A673 (cell line): ENCODE data around the gene CNTN6. TPM values are rescaled to one million over a fixed set of nuclear protein-coding genes. Genes with fewer than 3 reads are reported as not detected.
A peak's percentile ranks its signal among the peaks of the same experiment; 100 is the strongest.

ENCODE experiments used
- BruUV-seq: library from RNA; stranded (reverse); fragments of 400-500 nt; replicated peaks from 2 replicates; lab custom pipeline; 2021; lab: Mats Ljungman, UMichigan
- CTCF ChIA-PET: fragments of 300-600 bp; sonication (Branson Sonifier 250); formaldehyde crosslinking; loops from one replicate; lab custom pipeline; 2022; ENCODE audit warnings: antibody characterized with exemption; lab: Charles Lee
- POLR2A ChIA-PET: fragments of 300-600 bp; sonication (Branson Sonifier 250); formaldehyde crosslinking; loops from one replicate; lab custom pipeline; 2022; ENCODE audit warnings: antibody characterized with exemption; ENCODE audit not compliant: low non-redundant PET; lab: Charles Lee
- DNase-seq: peaks from one replicate; pipeline ENCODE4 v3.0.0-alpha.2; 2015; ENCODE audit warnings: low spot score
- H3K27ac ChIP-seq: fragments of 200-600 bp; sonication (generic); 2 replicates; pipeline ENCODE4 v1.5.1; 2016; ENCODE audit warnings: mixed run types, low read depth, mild to moderate bottlenecking, mixed read lengths, antibody characterized with exemption, low read length; ENCODE audit not compliant: poor library complexity, severe bottlenecking
- H3K27me3 ChIP-seq: fragments of 200-600 bp; sonication (generic); replicated peaks from 2 replicates; pipeline ENCODE4 v1.6.1; 2017; ENCODE audit warnings: mixed run types, low read depth, mild to moderate bottlenecking, mixed read lengths, antibody characterized with exemption, low read length; ENCODE audit not compliant: insufficient read depth, poor library complexity
- H3K36me3 ChIP-seq: fragments of 200-600 bp; sonication (generic); 2 replicates; pipeline ENCODE4 v1.6.1; 2016; ENCODE audit warnings: mixed run types, mild to moderate bottlenecking, mixed read lengths, antibody characterized with exemption, low read length; ENCODE audit not compliant: insufficient read depth, poor library complexity, severe bottlenecking
- H3K4me1 ChIP-seq: fragments of 200-600 bp; sonication (generic); 2 replicates; pipeline ENCODE4 v1.6.1; 2017; ENCODE audit warnings: mixed run types, mild to moderate bottlenecking, mixed read lengths, antibody characterized with exemption, low read length; ENCODE audit not compliant: insufficient read depth, poor library complexity, severe bottlenecking
- H3K4me3 ChIP-seq: fragments of 200-600 bp; sonication (generic); 2 replicates; pipeline ENCODE4 v1.5.1; 2016; ENCODE audit warnings: low read depth, mixed run types, mild to moderate bottlenecking, mixed read lengths, low read length; ENCODE audit not compliant: poor library complexity, severe bottlenecking
- H3K9me3 ChIP-seq: fragments of 200-600 bp; sonication (generic); 2 replicates; pipeline ENCODE4 v1.6.1; 2016; ENCODE audit warnings: mixed run types, low read depth, mild to moderate bottlenecking, mixed read lengths, antibody characterized with exemption, low read length; ENCODE audit not compliant: poor library complexity, severe bottlenecking
- CTCF ChIP-seq: fragments of 300-800, 200-600 bp; sonication (generic); conservative IDR thresholded peaks from 2 replicates; pipeline ENCODE4 v1.5.1; 2017; ENCODE audit warnings: low read depth, mild to moderate bottlenecking, antibody characterized with exemption, low read length, moderate library complexity, mixed read lengths
- EZH2 ChIP-seq: fragments of 200-600 bp; sonication (generic); IDR thresholded peaks from 2 replicates; pipeline ENCODE4 v1.6.1; 2017; ENCODE audit warnings: borderline replicate concordance, low read depth, mild to moderate bottlenecking, mixed read lengths, antibody characterized with exemption, low read length; ENCODE audit not compliant: poor library complexity, severe bottlenecking
- intact Hi-C: fragments of 100-400 bp; cut with micrococcal nuclease; formaldehyde crosslinking; loops from one replicate; pipeline ENCODE4 v1.10.0; 2022; ENCODE audit not compliant: unreplicated experiment
- total RNA-seq: library from RNA; stranded (reverse); gene quantifications from 2 replicates; pipeline ENCODE4 v1.2.3, GENCODE V29; 2021

Gene CNTN6
- total RNA-seq, 1 experiment from 2014 or later: 0.28 TPM

DNA sequence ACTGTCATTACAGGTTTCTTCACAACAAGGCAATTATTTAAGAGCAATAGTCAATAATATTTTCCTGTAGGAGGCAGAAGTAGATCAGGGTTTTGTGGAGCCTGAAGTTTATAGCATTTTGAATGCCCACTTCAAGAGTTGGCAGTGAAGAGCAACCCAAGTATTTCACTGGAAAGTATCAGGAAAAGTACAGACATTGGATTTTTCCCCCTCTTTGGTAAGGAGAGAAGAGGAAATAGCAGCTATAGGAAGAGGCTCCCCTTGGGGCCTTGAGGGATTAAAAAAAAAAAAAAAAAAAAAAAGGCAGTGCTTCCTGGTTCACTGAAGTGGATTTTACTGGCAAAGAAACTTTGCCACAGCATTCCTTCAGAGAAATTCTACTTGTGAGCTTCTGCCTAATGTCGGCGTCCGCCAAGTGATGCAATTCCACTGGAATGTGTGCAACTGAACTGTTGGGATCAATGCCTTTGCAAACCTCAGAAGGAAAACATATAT lies 5.7 kb upstream of the CNTN6 start:
- Histone ChIP-seq H3K4me3 (no peak overlapping the region), H3K36me3 (no peaks in the 10 kb centered on the region), H3K4me1 (peaks cover 15% of the 10 kb centered on the region), H3K27ac (peak overlapping the region; percentile 64), H3K27me3 (no peaks in the 10 kb centered on the region), H3K9me3 (no peaks in the 10 kb centered on the region)
- BruUV-seq: no TSS peak
- intact Hi-C loops: loop anchor here (5.0 to 10.0 kb wide), 6 partner anchors 182 to 1928 kb away; partner anchors contain the start of gene CNTN4
- peak; percentile 74 for DNase-seq
- peak; percentile 56; the same call in 1 of the 2 replicates for TF ChIP-seq CTCF
- TF ChIP-seq EZH2: no peak
- POLR2A ChIA-PET: interaction anchor here (0.6 kb wide), 1 partner anchor 87 kb away, joined by 4 read pairs; no protein-coding TSS in a partner anchor
- CTCF ChIA-PET: no interaction called here

DNA sequence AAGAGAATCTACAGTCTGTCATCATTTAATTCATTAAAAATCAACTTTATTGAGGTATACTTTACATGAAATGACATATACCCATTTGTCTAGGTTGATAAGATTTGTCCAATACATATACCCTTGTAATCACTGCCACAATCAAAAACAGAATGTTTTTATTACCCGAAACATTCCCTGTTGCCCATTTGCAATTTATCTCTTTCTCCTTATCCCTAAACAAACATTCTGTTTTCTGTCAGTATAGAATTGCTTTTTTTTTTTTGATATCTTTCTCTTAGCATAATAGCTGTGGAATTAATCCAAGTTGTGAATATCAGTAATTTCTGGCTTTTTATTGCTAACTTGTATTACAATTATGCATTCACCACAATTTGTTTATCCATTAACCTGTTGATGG lies 4.3 kb upstream of the CNTN6 start:
- Histone ChIP-seq H3K27me3 (no peaks in the 10 kb centered on the region), H3K27ac (no peak overlapping the region), H3K9me3 (no peaks in the 10 kb centered on the region), H3K4me3 (no peak overlapping the region), H3K36me3 (no peaks in the 10 kb centered on the region), H3K4me1 (peaks cover 15% of the 10 kb centered on the region)
- POLR2A ChIA-PET: no interaction called here
- intact Hi-C loops: loop anchor here (5.0 to 10.0 kb wide), 6 partner anchors 184 to 1926 kb away; partner anchors contain the start of gene CNTN4
- BruUV-seq: no TSS peak
- no peak for TF ChIP-seq EZH2
- DNase-seq: no peak
- CTCF ChIA-PET: no interaction called here

- intact Hi-C loops: no loop called here
- H3K4me1 ChIP-seq: peaks cover 10% of the 10 kb centered on the region
- POLR2A ChIA-PET: no interaction called here
- no peaks in the 10 kb centered on the region for H3K9me3 ChIP-seq
- CTCF ChIA-PET: no interaction called here
- H3K36me3 ChIP-seq: no peaks in the 10 kb centered on the region
- no peak for TF ChIP-seq EZH2
- no peak for TF ChIP-seq CTCF
- no TSS peak for BruUV-seq
- no peak for DNase-seq
- no peaks in the 10 kb centered on the region for H3K27me3 ChIP-seq
- no peak overlapping the region for H3K4me3 ChIP-seq
- no peak overlapping the region for H3K27ac ChIP-seq
These were observed 1.5 kb upstream of the CNTN6 start for GRCh38 chr3:1091286-1091685.

- no TSS peak for BruUV-seq
- Histone ChIP-seq H3K27ac (no peak overlapping the region), H3K4me3 (no peak overlapping the region), H3K27me3 (no peaks in the 10 kb centered on the region), H3K4me1 (peaks cover 7% of the 10 kb centered on the region), H3K9me3 (no peaks in the 10 kb centered on the region), H3K36me3 (no peaks in the 10 kb centered on the region)
- ChIA-PET CTCF (no interaction called here), POLR2A (no interaction called here)
- DNase-seq: no peak
- no peak for TF ChIP-seq EZH2
- no peak for TF ChIP-seq CTCF
- intact Hi-C loops: no loop called here
These were observed 763 bp upstream of the CNTN6 start for GRCh38 chr3:1092061-1092460.
